ENCODE data around the gene ALDH8A1. TPM values are rescaled to one million over a fixed set of nuclear protein-coding genes. Genes with fewer than 3 reads are reported as not detected.

The ALDH8A1 gene
- total RNA-seq, 4 donors from 2014 or later = 1.2 to 21.8 (median 2.5) TPM

- H3K36me3 ChIP-seq = no peaks in the 10 kb centered on the region
- 51 to 53% methylated on average over 4 to 5 of the region's 5 CpGs for whole genome bisulfite sequencing, 2 donors (ENCODE audit: low coverage in 1 of 2)
- no peaks in the 10 kb centered on the region for H3K27me3 ChIP-seq
- TF ChIP-seq POLR2AphosphoS5 (IDR thresholded peaks at IDR 0.05) = no peak
- TF ChIP-seq POLR2A (IDR thresholded peaks at IDR 0.05) = no peak
- TF ChIP-seq CTCF (IDR thresholded peaks at IDR 0.05) = no peak
- TF ChIP-seq EP300 (IDR thresholded peaks at IDR 0.05) = no peak
- no peak for ATAC-seq
- H3K9me3 ChIP-seq = no peaks in the 10 kb centered on the region
- H3K4me1 ChIP-seq = no peaks in the 10 kb centered on the region
- H3K27ac ChIP-seq = no peak overlapping the region
- no peak overlapping the region for H3K4me3 ChIP-seq
Observed at GRCh38 chr6:134880487-134881190, 69.3 kb downstream of the ALDH8A1 start.

DNA sequence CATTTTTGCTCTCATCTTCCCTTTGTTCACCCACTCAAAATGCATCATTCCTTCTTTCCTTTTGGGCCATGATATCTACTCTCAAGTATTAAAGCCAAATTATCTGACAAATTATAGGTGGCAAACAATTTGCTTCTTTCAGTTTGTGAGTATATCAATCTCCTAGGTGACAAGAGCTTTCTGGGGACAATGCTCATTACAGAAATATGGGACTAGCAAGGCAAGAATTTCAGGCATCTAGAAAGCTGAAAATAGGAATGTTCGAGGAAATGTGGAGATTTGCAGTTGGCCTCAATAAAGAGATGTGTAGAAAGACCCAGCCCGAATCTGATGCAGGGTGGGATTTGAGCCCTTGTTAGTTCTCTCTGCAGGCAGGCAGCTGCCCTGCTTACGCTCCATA lies 71.8 kb downstream of the ALDH8A1 start:
- TF ChIP-seq CTCF (IDR thresholded peaks at IDR 0.05) (no peak), EP300 (IDR thresholded peaks at IDR 0.05) (no peak), POLR2A (IDR thresholded peaks at IDR 0.05) (no peak), POLR2AphosphoS5 (IDR thresholded peaks at IDR 0.05) (no peak)
- Histone ChIP-seq H3K27ac (no peak overlapping the region), H3K4me1 (no peaks in the 10 kb centered on the region), H3K36me3 (no peaks in the 10 kb centered on the region), H3K9me3 (no peaks in the 10 kb centered on the region), H3K4me3 (no peak overlapping the region), H3K27me3 (no peaks in the 10 kb centered on the region)
- 44 to 80% methylated on average over 2 to 3 of the region's 3 CpGs for WGBS, 2 donors (ENCODE audit: low coverage in 1 of 2)
- no peak for ATAC-seq

GRCh38 chr6:134875367-134875766 lies 74.5 kb downstream of the ALDH8A1 start:
- TF ChIP-seq POLR2A (IDR thresholded peaks at IDR 0.05) (no peak), POLR2AphosphoS5 (IDR thresholded peaks at IDR 0.05) (no peak), CTCF (IDR thresholded peaks at IDR 0.05) (no peak), EP300 (IDR thresholded peaks at IDR 0.05) (no peak)
- Histone ChIP-seq H3K4me1 (no peaks in the 10 kb centered on the region), H3K4me3 (no peak overlapping the region), H3K36me3 (no peaks in the 10 kb centered on the region), H3K27me3 (no peaks in the 10 kb centered on the region), H3K9me3 (no peaks in the 10 kb centered on the region), H3K27ac (no peak overlapping the region)
- 90 to 100% methylated on average over 2 of the region's 4 CpGs for WGBS, 2 donors (ENCODE audit: low coverage in 1 of 2)
- ATAC-seq = no peak

- 76 to 81% methylated on average over 2 to 3 of the region's 7 CpGs for WGBS, 2 donors (ENCODE audit: low coverage in 1 of 2)
- Histone ChIP-seq H3K27me3 (no peaks in the 10 kb centered on the region), H3K27ac (no peak overlapping the region), H3K9me3 (no peaks in the 10 kb centered on the region), H3K36me3 (no peaks in the 10 kb centered on the region), H3K4me1 (no peaks in the 10 kb centered on the region), H3K4me3 (no peak overlapping the region)
- no peak for TF ChIP-seq EP300 (IDR thresholded peaks at IDR 0.05)
- no peak for TF ChIP-seq CTCF (IDR thresholded peaks at IDR 0.05)
- no peak for TF ChIP-seq POLR2A (IDR thresholded peaks at IDR 0.05)
- TF ChIP-seq POLR2AphosphoS5 (IDR thresholded peaks at IDR 0.05) = no peak
- no peak for ATAC-seq
Observed at GRCh38 chr6:134873500-134874388, 76.2 kb downstream of the ALDH8A1 start.
